Activated naive CD8-positive, alpha-beta T cell (primary cell): ENCODE data around the gene HIC2.
"Not testable (repeated sequence)": the region's sequence is repeated elsewhere in the genome, so short reads cannot be mapped to it uniquely, and the experiment has no call there.

ENCODE experiments used
- H3K27ac Mint-ChIP-seq: one replicate; pipeline ENCODE4 v1.8.0; 2021; ENCODE audit warnings: mixed read lengths
- H3K27me3 Mint-ChIP-seq: one replicate; pipeline ENCODE4 v1.8.0; 2021; ENCODE audit warnings: mixed read lengths
- H3K36me3 Mint-ChIP-seq: one replicate; pipeline ENCODE4 v1.8.0; 2021; ENCODE audit warnings: mixed read lengths
- H3K4me1 Mint-ChIP-seq: one replicate; pipeline ENCODE4 v1.8.0; 2021; ENCODE audit warnings: low read depth, mixed read lengths
- H3K4me3 Mint-ChIP-seq: one replicate; pipeline ENCODE4 v1.8.0; 2021; ENCODE audit warnings: mild to moderate bottlenecking, mixed read lengths
- H3K9me3 Mint-ChIP-seq: one replicate; pipeline ENCODE4 v1.8.0; 2021; ENCODE audit warnings: low read depth, mixed read lengths

HIC2 gene

DNA sequence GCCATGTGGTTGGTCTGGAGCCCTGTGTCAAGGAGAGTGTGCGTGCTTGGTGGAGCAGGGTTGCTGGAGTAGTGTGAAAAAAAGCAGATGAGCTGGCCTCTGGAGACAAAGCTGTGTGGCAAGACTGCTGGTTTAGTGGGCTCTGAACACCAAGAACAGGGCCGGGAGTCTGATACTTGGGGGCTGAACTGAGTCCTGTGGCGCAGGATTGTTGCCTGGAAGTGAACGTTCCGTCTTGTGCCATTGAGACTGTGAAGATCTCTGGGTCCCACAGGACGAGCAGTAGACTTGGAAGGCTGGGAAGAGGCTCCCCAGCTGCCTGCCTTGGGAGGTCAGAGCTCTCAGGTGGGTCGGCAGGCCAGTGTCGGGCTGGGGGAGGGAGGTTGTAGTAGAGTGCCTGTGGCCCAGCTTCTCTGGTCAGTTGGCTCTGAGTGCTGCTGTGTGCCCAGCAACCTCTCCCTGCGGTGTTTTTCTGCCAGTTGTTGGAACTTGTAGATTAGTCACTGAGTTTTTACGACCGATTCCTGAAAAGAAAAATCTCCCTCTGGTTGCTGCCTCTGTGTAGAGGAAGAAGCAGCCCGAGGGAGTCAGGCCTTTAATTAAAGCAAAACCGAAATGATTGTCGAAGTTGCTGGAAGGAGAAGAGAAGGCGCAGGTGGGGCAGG lies 1.9 kb downstream of the HIC2 start:
- H3K4me1 Mint-ChIP-seq: not testable (repeated sequence)

DNA sequence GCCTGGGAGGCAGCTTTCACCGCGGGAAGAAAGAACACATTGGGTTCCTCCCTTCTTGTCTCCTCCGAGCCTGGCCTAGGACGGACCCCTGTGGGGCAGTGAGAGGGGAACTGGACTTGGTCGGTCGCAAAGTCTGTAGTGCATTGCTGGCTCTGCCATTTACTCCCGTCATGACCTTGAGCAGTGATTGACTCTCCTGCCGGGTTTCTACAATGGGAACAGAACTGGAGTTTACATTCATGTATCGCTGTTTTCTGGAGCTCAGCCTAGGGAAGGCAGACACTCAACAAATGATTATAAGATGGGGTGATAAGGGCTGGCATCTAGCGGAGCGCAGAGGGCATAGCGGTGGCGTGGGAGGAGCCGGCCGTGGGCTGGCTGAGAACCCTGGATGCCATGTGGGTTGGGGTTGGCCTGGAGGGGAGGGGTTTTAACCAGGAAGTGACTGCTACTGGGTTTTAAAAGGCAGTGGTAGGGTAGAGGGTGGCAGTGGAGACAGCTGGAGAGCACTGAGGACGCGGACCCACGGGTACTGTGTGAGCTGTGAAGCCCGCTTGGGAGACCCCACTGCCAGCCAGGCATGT lies 3.1 kb downstream of the HIC2 start:
- not testable (repeated sequence) for H3K9me3 Mint-ChIP-seq, H3K4me3 Mint-ChIP-seq, H3K27me3 Mint-ChIP-seq, H3K36me3 Mint-ChIP-seq, H3K4me1 Mint-ChIP-seq, H3K27ac Mint-ChIP-seq

More for the DNA sequence above, 1.9 kb downstream of the HIC2 start:
- not testable (repeated sequence) for H3K36me3 Mint-ChIP-seq, H3K4me3 Mint-ChIP-seq, H3K9me3 Mint-ChIP-seq, H3K27ac Mint-ChIP-seq, H3K27me3 Mint-ChIP-seq

DNA sequence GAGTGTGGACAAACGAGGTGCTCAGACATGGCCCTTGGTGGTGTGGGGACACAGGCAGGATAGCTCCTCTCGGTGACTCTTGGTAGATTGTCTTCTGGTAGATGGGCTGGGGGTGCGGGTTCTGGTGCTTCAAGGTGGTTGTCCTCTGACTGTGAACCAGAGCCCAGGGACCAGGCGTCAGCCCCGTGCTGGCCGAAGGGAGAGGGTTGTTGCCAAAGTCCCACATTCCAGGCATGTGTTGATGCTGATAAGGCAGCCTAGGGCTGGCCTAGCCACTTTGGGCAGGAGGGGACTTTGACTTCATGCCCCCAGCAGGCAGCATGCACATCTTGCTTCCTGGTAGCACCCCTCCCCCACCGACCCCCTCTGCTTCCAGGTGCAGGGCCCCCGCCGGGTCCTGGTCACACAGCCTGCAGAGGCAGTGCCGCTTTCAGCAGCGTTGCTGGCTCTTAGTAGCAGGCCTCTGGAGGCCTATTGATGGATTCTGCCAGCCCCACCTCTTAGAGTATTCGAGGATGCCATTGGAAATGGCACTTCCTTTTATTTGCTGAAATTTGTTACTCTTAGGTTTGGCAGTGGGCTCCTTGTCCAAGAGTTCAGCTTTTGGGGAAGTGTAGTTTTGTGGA lies 7.0 kb downstream of the HIC2 start:
- H3K27ac Mint-ChIP-seq: not testable (repeated sequence)

DNA sequence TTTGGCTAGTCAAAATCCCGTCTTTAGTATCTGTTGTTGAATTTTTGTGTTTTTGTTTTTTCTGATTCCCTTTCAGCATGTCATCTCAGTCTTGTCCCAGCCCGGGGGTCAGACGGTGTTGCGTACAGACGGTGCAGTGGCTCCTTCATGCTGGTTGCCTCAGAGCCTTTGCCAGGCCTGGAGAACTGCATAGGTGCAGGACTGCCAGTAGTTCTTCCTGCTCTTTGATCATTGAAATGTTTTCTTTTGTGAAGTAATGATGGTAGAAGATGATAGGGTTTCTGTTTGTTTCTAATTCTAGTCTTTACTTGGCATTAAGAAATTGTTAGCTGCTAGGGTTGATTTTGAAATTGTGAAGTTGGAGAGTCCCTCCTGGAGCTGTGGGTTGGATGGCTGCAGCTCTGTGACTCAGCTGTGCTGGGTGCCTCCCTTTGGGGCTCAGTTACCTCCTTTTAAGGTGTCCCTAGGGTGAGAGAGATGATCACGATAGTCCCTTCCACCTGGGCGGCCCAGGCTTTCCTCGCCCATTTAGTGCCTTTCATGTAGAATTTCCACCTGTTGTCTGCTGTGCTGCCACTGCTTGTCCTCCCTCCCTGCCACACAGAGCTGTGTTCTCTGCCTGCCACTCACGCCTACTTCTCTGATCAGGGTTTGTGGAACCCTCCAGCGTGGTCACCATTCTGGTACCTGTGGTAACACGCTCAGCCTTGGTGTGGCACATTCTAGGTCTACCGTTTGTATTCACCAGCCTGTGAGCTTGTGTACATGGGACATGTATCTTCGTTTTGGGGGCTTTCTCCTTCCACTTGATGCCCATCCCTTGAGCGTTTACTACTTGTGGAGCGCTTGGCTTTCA lies 17.4 kb downstream of the HIC2 start:
- not testable (repeated sequence) for H3K4me3 Mint-ChIP-seq, H3K27me3 Mint-ChIP-seq, H3K9me3 Mint-ChIP-seq, H3K36me3 Mint-ChIP-seq, H3K4me1 Mint-ChIP-seq, H3K27ac Mint-ChIP-seq

More for the DNA sequence above, 7.0 kb downstream of the HIC2 start:
- H3K36me3 Mint-ChIP-seq, H3K4me1 Mint-ChIP-seq, H3K27me3 Mint-ChIP-seq, H3K4me3 Mint-ChIP-seq, H3K9me3 Mint-ChIP-seq: not testable (repeated sequence)

DNA sequence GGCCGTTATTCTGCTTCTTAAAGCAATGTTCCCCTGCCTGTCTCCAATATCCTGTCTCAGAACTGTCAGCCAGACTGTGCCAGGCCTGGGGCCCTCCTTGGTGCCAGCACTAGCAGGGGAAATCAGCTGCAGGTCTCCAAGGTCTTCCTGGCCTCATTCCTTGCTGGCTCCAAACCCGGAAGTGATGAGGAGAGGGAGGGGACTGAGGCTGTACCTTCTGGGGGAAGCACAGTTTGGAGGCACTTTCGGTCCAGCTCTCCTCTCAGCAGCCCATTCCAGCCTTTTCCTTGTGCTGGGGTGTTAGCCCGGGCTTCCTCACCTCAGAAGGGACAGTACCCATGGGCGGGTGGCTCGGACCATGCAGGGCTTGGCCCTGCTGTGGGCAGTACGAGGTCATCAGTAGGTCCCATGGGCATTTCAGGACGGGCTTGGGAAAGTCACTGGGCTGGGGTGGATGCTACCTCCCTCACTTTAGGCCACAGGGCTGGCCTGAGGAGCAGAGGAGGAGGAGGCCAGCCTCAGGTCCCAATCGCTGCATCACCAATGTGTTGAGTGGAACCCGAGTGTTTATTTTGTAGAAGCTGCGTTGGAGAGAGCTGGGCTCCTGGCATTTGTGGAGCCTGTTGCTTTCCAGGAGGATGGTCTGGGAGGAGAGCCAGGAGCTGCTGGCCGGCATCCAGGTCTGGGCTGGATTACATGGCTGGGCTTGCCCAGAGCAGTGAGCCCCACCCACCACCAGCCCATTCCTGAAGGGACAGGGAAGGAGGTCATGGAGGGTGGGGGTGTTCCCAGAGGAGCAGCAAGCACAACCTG lies 19.0 kb downstream of the HIC2 start:
- not testable (repeated sequence) for H3K4me1 Mint-ChIP-seq, H3K27ac Mint-ChIP-seq, H3K9me3 Mint-ChIP-seq, H3K27me3 Mint-ChIP-seq, H3K36me3 Mint-ChIP-seq, H3K4me3 Mint-ChIP-seq

DNA sequence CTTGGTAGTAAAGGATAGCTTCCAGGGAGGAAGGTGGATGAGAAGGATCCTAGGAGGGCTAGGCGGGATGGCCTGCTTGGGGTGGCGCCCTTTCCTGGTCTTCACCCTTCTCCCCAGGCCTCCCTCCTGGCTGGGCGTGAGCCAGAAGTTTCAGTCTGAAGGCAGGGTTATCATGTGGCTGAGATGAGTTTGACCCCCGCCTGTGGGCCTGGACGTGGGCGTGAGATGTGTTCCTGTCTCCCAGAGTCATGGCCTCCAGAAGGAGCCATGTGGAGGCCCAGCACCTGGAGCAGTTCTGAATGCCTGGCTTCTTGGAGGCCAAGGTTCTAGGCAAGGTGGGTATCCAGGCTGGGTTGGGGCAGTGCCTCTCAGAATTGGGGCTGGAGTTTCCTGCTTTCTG lies 20.8 kb downstream of the HIC2 start:
- H3K27me3 Mint-ChIP-seq, H3K9me3 Mint-ChIP-seq, H3K27ac Mint-ChIP-seq, H3K4me1 Mint-ChIP-seq, H3K4me3 Mint-ChIP-seq, H3K36me3 Mint-ChIP-seq: not testable (repeated sequence)

DNA sequence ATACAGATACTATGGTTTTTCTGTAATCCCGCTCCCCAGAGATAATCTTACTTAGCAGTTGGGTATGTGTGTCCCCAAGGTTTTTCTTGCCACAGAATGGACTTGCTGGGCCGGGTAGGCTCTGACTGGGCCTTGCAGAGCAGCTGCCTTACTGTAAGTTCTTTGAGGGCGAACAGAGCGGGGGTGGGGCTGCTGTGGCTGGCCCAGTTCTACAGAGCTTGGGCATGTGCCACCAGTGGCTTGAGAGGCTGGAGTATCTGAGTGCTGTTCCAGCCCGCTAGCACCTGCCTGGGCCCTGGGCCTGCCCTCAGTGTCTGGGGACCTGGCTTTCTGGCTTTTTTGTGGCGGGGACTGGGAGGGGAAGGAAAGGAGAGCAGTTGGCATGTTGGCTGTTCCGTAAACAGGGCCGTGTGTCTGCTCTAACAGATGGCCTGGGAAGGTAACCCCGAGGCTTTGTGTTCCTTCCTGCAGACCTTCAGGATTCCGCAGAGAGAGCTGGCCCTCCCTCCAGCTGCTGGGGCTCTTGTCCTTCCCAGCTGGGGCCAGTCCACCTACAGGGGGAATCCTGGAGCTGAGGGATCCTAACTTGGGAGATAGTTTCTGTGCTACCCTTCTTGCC lies 23.0 kb downstream of the HIC2 start:
- not testable (repeated sequence) for H3K4me3 Mint-ChIP-seq, H3K9me3 Mint-ChIP-seq, H3K27ac Mint-ChIP-seq, H3K27me3 Mint-ChIP-seq, H3K4me1 Mint-ChIP-seq, H3K36me3 Mint-ChIP-seq

DNA sequence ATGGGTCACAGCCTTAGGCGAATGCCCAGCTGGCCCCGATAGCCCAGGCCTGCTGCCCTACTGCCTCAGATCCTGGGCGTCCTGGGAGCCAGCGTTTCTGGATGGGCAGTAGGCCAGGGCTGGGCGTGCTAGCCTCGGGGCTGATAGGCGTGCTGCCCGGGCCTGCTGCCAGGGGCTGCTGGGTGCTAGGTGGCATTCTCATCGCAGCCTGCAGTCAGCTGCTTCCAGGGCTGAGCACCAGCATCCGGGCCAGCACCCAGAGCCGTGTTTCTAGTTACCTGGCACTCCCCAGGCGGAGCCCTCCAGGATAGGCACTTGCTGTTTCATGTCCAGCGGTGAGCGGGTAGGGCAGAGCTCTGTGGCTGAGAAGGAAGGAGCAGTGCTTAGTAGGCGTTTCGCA lies 23.5 kb downstream of the HIC2 start:
- H3K27ac Mint-ChIP-seq, H3K27me3 Mint-ChIP-seq, H3K36me3 Mint-ChIP-seq, H3K4me1 Mint-ChIP-seq, H3K9me3 Mint-ChIP-seq, H3K4me3 Mint-ChIP-seq: not testable (repeated sequence)

DNA sequence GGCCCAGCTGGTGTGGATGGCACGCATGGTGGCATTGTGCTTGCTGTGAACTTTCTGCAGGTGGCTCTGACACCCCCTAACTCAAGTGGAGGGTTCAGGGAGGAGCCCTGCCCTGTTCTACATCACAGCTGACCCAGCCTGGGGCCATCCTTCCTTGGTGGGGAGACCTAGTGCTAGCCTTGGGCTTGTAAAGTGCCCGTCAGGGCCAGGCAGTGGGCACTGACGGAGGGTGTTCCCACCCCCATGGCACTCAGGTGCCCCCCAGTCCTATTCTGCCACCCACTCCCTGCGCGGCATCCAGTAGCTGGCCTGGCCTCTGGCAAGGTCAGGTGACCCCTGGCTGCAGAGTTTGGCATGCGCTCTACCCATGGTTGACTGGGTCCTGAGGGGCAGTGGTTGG lies 24.0 kb downstream of the HIC2 start:
- H3K4me1 Mint-ChIP-seq, H3K4me3 Mint-ChIP-seq, H3K27ac Mint-ChIP-seq, H3K36me3 Mint-ChIP-seq, H3K9me3 Mint-ChIP-seq, H3K27me3 Mint-ChIP-seq: not testable (repeated sequence)

DNA sequence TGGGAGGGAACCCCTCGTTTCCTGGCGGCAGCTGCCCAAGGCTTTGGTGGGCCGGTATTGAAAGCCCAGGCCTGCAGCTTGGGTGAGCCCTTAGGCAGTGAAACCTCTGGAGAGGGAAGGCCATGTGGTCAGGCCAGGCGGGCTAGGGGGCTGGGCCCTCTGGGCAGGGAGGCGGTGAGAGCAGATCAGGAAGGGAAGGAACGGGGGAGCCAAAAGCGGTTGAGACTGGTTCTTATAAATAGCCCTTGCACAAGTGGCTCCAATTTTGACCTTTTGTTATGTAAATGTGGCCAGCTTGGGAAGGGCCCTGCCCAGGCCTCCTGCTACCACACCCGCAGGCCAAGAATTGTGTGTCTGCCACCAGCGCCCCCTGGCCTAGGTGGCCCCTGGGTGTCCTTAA lies 25.0 kb downstream of the HIC2 start:
- H3K27ac Mint-ChIP-seq, H3K27me3 Mint-ChIP-seq, H3K4me1 Mint-ChIP-seq, H3K36me3 Mint-ChIP-seq, H3K4me3 Mint-ChIP-seq, H3K9me3 Mint-ChIP-seq: not testable (repeated sequence)

DNA sequence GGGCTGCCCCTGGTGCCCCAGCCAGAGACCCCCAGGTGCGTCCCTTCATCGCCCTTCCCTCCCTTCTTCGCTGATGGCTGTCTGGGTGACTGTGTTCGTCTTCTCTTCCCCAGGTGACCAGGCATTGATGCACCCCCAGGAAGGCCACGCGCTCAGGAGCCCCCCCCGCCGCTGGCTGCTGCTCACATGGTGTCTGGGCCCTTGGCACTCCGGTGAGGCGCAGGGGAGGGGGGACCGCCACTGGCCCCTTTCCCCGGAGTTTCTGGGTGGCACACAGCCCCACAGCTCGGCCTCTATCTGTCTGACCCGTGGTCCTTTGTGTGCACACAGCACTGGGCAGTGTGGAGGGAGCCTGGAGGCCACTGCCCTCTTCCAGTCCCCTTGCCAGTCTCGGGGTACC lies 25.5 kb downstream of the HIC2 start:
- not testable (repeated sequence) for H3K36me3 Mint-ChIP-seq, H3K4me3 Mint-ChIP-seq

DNA sequence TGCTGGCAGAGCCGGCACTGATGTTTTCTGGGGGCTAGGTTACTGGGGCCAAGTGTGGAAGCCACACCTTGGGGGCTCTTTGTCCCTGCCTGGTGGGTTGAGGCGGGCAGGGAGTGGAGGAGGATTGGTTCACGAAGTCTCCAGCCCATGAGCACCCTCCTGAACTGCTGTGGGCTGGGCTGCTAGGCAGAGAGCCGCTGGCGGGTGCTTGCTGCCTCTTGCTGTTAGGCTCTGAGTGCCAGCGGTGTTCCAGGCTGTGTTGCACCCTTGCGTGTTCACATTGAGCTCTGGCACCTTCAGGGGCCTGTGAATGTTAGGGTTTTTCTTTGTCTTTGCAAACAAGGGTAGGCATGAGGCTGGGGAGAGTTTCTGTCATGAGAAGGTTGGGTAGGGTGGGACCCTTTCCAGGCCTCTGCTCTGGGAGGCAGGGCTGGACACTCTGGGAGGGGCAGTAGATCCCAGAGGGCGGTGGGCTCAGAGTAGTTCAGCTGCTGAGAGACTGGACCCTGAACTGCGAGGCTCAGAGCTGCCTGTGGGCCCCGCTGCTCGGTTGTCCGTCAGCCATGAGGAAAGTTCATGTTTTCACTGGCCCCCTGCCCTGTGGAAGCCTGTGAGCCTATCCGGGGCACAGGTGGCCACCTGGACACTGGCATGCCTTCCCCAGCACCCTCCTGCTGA lies 26.0 kb downstream of the HIC2 start:
- no peak overlapping the region for H3K4me3 Mint-ChIP-seq
- no peaks in the 10 kb centered on the region for H3K27me3 Mint-ChIP-seq
- no peak overlapping the region for H3K27ac Mint-ChIP-seq
- no peaks in the 10 kb centered on the region for H3K9me3 Mint-ChIP-seq
- H3K36me3 Mint-ChIP-seq: no peaks in the 10 kb centered on the region
- no peaks in the 10 kb centered on the region for H3K4me1 Mint-ChIP-seq

More for the DNA sequence above, 25.5 kb downstream of the HIC2 start:
- not testable (repeated sequence) for H3K27me3 Mint-ChIP-seq, H3K4me1 Mint-ChIP-seq, H3K27ac Mint-ChIP-seq, H3K9me3 Mint-ChIP-seq

DNA sequence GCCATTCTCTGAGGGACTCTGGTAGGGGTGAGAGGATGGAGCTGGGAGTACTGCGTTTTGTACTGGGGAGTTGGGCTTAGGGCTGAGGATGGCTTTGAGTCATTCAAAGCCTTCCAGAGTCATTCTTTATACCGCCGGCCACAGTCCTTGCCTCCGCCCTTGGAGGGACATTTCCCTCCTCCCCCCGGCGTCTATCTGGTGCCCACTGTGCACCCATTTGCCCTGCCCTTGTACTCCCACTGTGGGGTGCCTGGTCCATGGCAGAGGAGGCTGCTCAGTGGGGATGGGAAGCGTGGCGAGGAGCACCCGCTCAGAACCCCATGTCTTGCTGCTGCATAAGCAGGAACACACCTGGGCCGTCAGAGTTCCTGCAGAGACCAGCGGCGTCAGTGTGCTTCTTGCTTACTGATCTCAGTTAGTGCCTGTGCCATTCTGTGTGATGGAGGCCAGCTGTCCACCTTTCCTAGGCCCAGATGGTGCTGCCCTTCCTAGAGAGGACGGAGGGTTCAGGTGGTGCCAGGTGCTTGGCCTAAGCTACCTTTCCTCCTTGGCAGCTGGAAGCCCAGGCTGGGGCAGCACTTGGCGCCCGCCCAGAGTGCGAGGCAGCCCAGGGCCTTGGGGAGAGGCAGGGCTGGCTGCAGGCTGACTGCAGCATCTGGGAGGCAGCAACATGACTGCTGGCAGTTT lies 26.7 kb downstream of the HIC2 start:
- Mint-ChIP-seq H3K9me3 (no peaks in the 10 kb centered on the region), H3K27me3 (no peaks in the 10 kb centered on the region), H3K27ac (no peak overlapping the region), H3K4me3 (no peak overlapping the region), H3K36me3 (no peaks in the 10 kb centered on the region), H3K4me1 (no peaks in the 10 kb centered on the region)
